ENCODE measurements around the gene TRABD. TPM values are rescaled to one million over a fixed set of nuclear protein-coding genes. Genes with fewer than 3 reads are reported as not detected.
A peak's percentile ranks its signal among the peaks of the same experiment; 100 is the strongest.

Gene TRABD
- total RNA-seq, 1 experiment from 2014 or later: 55.7 TPM

DNA sequence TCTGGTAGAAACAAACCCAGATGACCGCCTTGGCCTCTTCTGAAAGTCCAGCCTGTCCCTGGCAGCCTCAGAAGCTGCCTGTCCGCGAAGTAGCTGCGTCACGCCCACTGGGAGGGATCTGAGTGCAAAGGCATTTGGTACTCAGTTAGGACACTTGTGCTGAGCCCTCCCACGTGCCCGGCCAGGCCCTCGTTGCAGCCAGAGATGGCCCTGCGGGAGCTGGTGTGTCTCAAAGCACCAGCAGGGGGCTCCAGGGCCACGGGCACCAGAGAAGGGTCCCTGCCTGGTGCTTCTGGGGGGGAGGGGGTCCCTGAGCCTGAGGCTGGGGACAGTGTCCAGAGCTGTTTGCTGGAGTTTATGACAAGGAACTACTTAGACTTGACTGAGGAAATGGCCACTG lies 20.9 kb downstream of the TRABD start:
- ChIA-PET POLR2A (interaction anchor here (0.8 kb wide), 1 partner anchor 16 kb away, joined by 3 read pairs; no protein-coding TSS in a partner anchor), CTCF (no interaction called here)
- Histone ChIP-seq H3K4me3 (ENCODE audit: low read depth in 2 of 2, low read length in 2 of 2) (no peak overlapping the region), H3K27me3 (ENCODE audit: control insufficient read depth, insufficient read depth, low read length) (no peaks in the 10 kb centered on the region), H3K4me1 (ENCODE audit: control insufficient read depth, insufficient read depth, low read length) (peaks cover 7% of the 10 kb centered on the region; the same call in 1 of the 2 replicates), H3K9me3 (ENCODE audit: control insufficient read depth, insufficient read depth, low read depth, low read length) (no peaks in the 10 kb centered on the region), H3K36me3 (ENCODE audit: control insufficient read depth, insufficient read depth, low read length) (no peaks in the 10 kb centered on the region), H3K27ac (ENCODE audit: low read length) (no peak overlapping the region)
- in situ Hi-C loops (cut with HindIII; ENCODE audit: low pct_unique_long_range_greater_than_20kb, low sequenced_read_pairs): no loop called here
- BruUV-seq (replicated peaks): no TSS peak
- TF ChIP-seq POLR2AphosphoS5 (IDR thresholded peaks at IDR 0.05; ENCODE audit: low read depth, low read length): no peak
- TF ChIP-seq, protein P1, sequence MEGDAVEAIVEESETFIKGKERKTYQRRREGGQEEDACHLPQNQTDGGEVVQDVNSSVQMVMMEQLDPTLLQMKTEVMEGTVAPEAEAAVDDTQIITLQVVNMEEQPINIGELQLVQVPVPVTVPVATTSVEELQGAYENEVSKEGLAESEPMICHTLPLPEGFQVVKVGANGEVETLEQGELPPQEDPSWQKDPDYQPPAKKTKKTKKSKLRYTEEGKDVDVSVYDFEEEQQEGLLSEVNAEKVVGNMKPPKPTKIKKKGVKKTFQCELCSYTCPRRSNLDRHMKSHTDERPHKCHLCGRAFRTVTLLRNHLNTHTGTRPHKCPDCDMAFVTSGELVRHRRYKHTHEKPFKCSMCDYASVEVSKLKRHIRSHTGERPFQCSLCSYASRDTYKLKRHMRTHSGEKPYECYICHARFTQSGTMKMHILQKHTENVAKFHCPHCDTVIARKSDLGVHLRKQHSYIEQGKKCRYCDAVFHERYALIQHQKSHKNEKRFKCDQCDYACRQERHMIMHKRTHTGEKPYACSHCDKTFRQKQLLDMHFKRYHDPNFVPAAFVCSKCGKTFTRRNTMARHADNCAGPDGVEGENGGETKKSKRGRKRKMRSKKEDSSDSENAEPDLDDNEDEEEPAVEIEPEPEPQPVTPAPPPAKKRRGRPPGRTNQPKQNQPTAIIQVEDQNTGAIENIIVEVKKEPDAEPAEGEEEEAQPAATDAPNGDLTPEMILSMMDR (IDR thresholded peaks at IDR 0.05): peak; percentile 79
- intact Hi-C loops (cut with micrococcal nuclease; ENCODE audit: unreplicated experiment): no loop called here
- ATAC-seq (peak; percentile 70), DNase-seq (ENCODE audit: low read depth, low spot score) (no peak)

DNA sequence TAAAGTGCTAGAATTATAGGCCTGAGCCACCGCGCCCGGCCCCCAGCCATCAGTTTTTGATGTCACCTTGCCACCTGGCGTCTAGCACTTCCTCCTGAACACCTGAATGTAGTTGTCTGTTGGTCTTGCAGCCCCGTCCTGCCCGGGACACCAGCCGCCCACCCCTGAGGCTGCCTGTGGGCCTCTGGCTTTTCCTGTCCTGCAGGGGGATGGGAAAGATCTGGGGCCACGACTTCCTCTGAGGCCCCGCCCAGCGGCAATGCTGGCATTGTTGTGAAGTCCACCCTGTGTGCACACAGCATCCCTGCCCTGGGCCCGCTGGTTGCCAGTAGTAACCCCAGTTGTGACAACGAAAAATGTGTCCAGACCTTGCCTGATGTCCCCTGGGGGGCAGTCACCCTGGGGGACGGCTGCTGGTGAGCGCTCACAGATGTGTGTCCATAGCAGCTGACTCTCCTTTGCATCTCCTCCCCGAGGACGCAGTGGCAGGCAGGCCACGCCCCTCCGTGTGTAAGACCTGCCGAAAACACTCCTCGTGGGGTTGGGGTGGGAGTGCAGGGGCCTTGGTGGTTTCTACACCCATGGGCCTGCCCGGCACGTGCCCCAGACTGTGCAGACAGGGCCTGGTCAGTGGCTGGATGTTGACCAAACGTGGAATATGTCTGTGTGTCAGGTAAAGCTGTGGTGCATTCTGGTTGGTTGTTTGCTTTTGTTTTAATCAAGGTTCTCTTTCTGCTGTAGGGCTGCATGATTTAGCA lies 21.8 kb downstream of the TRABD start:
- no peaks in the 10 kb centered on the region for H3K27me3 ChIP-seq (ENCODE audit: control insufficient read depth, insufficient read depth, low read length)
- no peaks in the 10 kb centered on the region for H3K36me3 ChIP-seq (ENCODE audit: control insufficient read depth, insufficient read depth, low read length)
- in situ Hi-C loops (cut with HindIII; ENCODE audit: low pct_unique_long_range_greater_than_20kb, low sequenced_read_pairs) (no loop called here), intact Hi-C loops (cut with micrococcal nuclease; ENCODE audit: unreplicated experiment) (no loop called here)
- H3K27ac ChIP-seq (ENCODE audit: low read length): no peak overlapping the region
- CTCF ChIA-PET: no interaction called here
- no peak for TF ChIP-seq TCF7L2 (IDR thresholded peaks at IDR 0.05; ENCODE audit: low read depth, low read length)
- POLR2A ChIA-PET: interaction anchor here (0.6 kb wide), 1 partner anchor 178 kb away, joined by 4 read pairs; no protein-coding TSS in a partner anchor
- no peak for DNase-seq (ENCODE audit: low read depth, low spot score)
- H3K9me3 ChIP-seq (ENCODE audit: control insufficient read depth, insufficient read depth, low read depth, low read length): no peaks in the 10 kb centered on the region
- no peak overlapping the region for H3K4me3 ChIP-seq (ENCODE audit: low read depth in 2 of 2, low read length in 2 of 2)
- H3K4me1 ChIP-seq (ENCODE audit: control insufficient read depth, insufficient read depth, low read length): peaks cover 2% of the 10 kb centered on the region; the same call in 1 of the 2 replicates
- BruUV-seq (replicated peaks): no TSS peak
- no peak for ATAC-seq

DNA sequence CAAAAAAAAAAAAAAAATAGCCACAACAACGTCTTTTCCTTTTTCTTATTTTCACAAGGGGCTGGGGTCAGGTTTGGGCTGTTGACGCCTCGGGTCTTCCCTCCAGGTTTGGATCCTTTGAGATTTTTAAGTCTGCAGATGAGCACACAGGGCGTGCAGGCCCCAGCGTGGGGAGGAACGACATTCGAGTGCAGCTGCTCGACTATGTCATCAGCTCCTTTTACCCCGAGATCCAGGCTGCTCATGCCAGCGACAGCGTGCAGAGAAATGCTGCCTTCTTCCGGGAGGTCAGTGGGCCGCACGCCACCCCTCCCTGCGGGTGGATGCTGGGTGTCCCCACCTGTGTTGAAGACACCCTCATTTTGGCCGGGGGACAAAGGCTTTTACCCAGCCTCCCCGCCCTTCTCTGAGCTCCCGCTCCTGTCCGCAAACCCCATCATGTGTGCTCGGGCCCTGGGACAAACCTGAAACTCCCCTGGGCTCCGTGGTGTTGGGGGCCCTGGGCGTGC lies 22.8 kb downstream of the TRABD start:
- BruUV-seq (replicated peaks): no TSS peak

More for the DNA sequence above, 22.8 kb downstream of the TRABD start:
- no peaks in the 10 kb centered on the region for H3K9me3 ChIP-seq (ENCODE audit: control insufficient read depth, insufficient read depth, low read depth, low read length)
- H3K27me3 ChIP-seq (ENCODE audit: control insufficient read depth, insufficient read depth, low read length): no peaks in the 10 kb centered on the region
- H3K4me1 ChIP-seq (ENCODE audit: control insufficient read depth, insufficient read depth, low read length): no peaks in the 10 kb centered on the region
- ATAC-seq (no peak), DNase-seq (ENCODE audit: low read depth, low spot score) (no peak)
- no peak overlapping the region for H3K4me3 ChIP-seq (ENCODE audit: low read depth in 2 of 2, low read length in 2 of 2)
- ChIA-PET POLR2A (no interaction called here), CTCF (interaction anchor here (0.6 to 0.7 kb wide), 2 partner anchors 274 to 281 kb away, joined by 5 to 7 read pairs; no protein-coding TSS in a partner anchor)
- no peaks in the 10 kb centered on the region for H3K36me3 ChIP-seq (ENCODE audit: control insufficient read depth, insufficient read depth, low read length)
- TF ChIP-seq SIN3A (IDR thresholded peaks at IDR 0.05; ENCODE audit: borderline replicate concordance, insufficient read depth, low read depth, low read length) (no peak), TCF7L2 (IDR thresholded peaks at IDR 0.05; ENCODE audit: low read depth, low read length) (no peak), POLR2AphosphoS5 (IDR thresholded peaks at IDR 0.05; ENCODE audit: low read depth, low read length) (no peak; the same call in 1 of the 2 replicates)
- TF ChIP-seq, protein P2, sequence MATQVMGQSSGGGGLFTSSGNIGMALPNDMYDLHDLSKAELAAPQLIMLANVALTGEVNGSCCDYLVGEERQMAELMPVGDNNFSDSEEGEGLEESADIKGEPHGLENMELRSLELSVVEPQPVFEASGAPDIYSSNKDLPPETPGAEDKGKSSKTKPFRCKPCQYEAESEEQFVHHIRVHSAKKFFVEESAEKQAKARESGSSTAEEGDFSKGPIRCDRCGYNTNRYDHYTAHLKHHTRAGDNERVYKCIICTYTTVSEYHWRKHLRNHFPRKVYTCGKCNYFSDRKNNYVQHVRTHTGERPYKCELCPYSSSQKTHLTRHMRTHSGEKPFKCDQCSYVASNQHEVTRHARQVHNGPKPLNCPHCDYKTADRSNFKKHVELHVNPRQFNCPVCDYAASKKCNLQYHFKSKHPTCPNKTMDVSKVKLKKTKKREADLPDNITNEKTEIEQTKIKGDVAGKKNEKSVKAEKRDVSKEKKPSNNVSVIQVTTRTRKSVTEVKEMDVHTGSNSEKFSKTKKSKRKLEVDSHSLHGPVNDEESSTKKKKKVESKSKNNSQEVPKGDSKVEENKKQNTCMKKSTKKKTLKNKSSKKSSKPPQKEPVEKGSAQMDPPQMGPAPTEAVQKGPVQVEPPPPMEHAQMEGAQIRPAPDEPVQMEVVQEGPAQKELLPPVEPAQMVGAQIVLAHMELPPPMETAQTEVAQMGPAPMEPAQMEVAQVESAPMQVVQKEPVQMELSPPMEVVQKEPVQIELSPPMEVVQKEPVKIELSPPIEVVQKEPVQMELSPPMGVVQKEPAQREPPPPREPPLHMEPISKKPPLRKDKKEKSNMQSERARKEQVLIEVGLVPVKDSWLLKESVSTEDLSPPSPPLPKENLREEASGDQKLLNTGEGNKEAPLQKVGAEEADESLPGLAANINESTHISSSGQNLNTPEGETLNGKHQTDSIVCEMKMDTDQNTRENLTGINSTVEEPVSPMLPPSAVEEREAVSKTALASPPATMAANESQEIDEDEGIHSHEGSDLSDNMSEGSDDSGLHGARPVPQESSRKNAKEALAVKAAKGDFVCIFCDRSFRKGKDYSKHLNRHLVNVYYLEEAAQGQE (IDR thresholded peaks at IDR 0.05; ENCODE audit: insufficient read depth in 1 of 2, low read depth in 2 of 2, low read length in 1 of 2): no peak
- TF ChIP-seq, protein P1 (IDR thresholded peaks at IDR 0.05): no peak
- intact Hi-C loops (cut with micrococcal nuclease; ENCODE audit: unreplicated experiment) (no loop called here), in situ Hi-C loops (cut with HindIII; ENCODE audit: low pct_unique_long_range_greater_than_20kb, low sequenced_read_pairs) (no loop called here)
- no peak overlapping the region for H3K27ac ChIP-seq (ENCODE audit: low read length)
